SK-N-SH (cell line): ENCODE data around the gene SIAH1. TPM values are rescaled to one million over a fixed set of nuclear protein-coding genes. Genes with fewer than 3 reads are reported as not detected.
"Not testable (repeated sequence)": the region's sequence is repeated elsewhere in the genome, so short reads cannot be mapped to it uniquely, and the experiment has no call there.

Source experiments
- CTCF ChIA-PET: fragments of 300-600, 350-600 bp; formaldehyde crosslinking; extraction: SDS; loops from one replicate; lab custom pipeline; 2021; lab: Yijun Ruan, JAX
- POLR2A ChIA-PET: fragments of 350-600 bp; sonication (Branson Sonifier 250); formaldehyde crosslinking; extraction: SDS; loops from one replicate; lab custom pipeline; 2020; ENCODE audit warnings: antibody characterized with exemption, inconsistent platforms; lab: Yijun Ruan, JAX
- DNase-seq: peaks from one replicate; pipeline ENCODE4 v3.0.0; 2012
- H2AFZ ChIP-seq: fragments of 200-600 bp; sonication (generic); 2 replicates; pipeline ENCODE4 v1.8.1; 2016; ENCODE audit warnings: antibody characterized with exemption, mild to moderate bottlenecking, low read depth
- H3F3A ChIP-seq: fragments of 200-600 bp; sonication (generic); replicated peaks from 2 replicates; pipeline ENCODE3; 2016; ENCODE audit warnings: antibody characterized with exemption, mild to moderate bottlenecking; ENCODE audit not compliant: insufficient read depth
- H3K27ac ChIP-seq, 2 experiments: fragments of 200-500 bp in 1 of 2; fragments of 200-600 bp in 1 of 2; sonication (Bioruptor generic) in 1 of 2; sonication (generic), shearing (Covaris generic) in 1 of 2; 2 replicates each; pipeline versions ENCODE4 v1.5.1 to v1.6.1; 2014 to 2016; ENCODE audit warnings: low read depth in 2 of 2, inconsistent platforms in 1 of 2, low read length in 1 of 2, mild to moderate bottlenecking in 1 of 2, mixed read lengths in 1 of 2
- H3K27me3 ChIP-seq: fragments of 200-600 bp; sonication (generic), shearing (Covaris generic); 2 replicates; pipeline ENCODE4 v1.6.1; 2016; ENCODE audit warnings: mixed run types; ENCODE audit not compliant: insufficient read depth
- H3K36me3 ChIP-seq, 2 experiments: fragments of 200-500 bp in 1 of 2; fragments of 200-600 bp in 1 of 2; sonication (Bioruptor generic) in 1 of 2; sonication (generic) in 1 of 2; replicated peaks in 1 of 2; 2 replicates each; pipeline versions ENCODE3 to v1.5.1; 2014 to 2016; ENCODE audit warnings: low read length in 1 of 2, mild to moderate bottlenecking in 1 of 2; ENCODE audit not compliant: insufficient read depth in 2 of 2, control insufficient read depth in 1 of 2
- H3K4me1 ChIP-seq, 2 experiments: fragments of 200-500 bp in 1 of 2; fragments of 200-600 bp in 1 of 2; sonication (Bioruptor generic) in 1 of 2; sonication (generic), shearing (Covaris generic) in 1 of 2; 2 replicates each; pipeline versions ENCODE4 v1.5.1 to v1.6.1; 2014 to 2016; ENCODE audit warnings: low read depth in 1 of 2, low read length in 1 of 2, mixed run types in 1 of 2; ENCODE audit not compliant: insufficient read depth in 2 of 2, control insufficient read depth in 1 of 2
- H3K4me2 ChIP-seq: fragments of 200-600 bp; sonication (generic), shearing (Covaris generic); 2 replicates; pipeline ENCODE4 v1.6.1; 2017; ENCODE audit warnings: mixed run types
- H3K4me3 ChIP-seq, 2 experiments: fragments of 200-500 bp in 1 of 2; fragments of 200-600 bp in 1 of 2; sonication (Bioruptor generic) in 1 of 2; sonication (generic), shearing (Covaris generic) in 1 of 2; 2 replicates each; pipeline versions ENCODE4 v1.5.1 to v1.8.1; 2014 to 2016; ENCODE audit warnings: low read depth in 2 of 2, inconsistent platforms in 1 of 2, low read length in 1 of 2, mild to moderate bottlenecking in 1 of 2, mixed read lengths in 1 of 2, moderate library complexity in 1 of 2
- H3K79me2 ChIP-seq: fragments of 200-600 bp; sonication (generic); 2 replicates; pipeline ENCODE4 v1.8.1; 2017; ENCODE audit warnings: mild to moderate bottlenecking; ENCODE audit not compliant: insufficient read depth
- H3K9ac ChIP-seq: fragments of 200-600 bp; sonication (generic); 2 replicates; pipeline ENCODE4 v1.6.1; 2017; ENCODE audit warnings: mixed run types
- H3K9me2 ChIP-seq: fragments of 200-600 bp; sonication (generic); 2 replicates; pipeline ENCODE4 v1.6.1; 2017; ENCODE audit warnings: mixed run types
- H3K9me3 ChIP-seq: fragments of 200-600 bp; sonication (generic); 2 replicates; pipeline ENCODE4 v1.6.1; 2017; ENCODE audit warnings: mixed run types, mild to moderate bottlenecking, moderate library complexity
- H4K20me1 ChIP-seq: fragments of 200-600 bp; sonication (generic); 2 replicates; pipeline ENCODE4 v1.6.1; 2017; ENCODE audit warnings: mild to moderate bottlenecking, mixed run types; ENCODE audit not compliant: insufficient read depth
- EP300 ChIP-seq, 2 experiments: IDR thresholded peaks; 2 replicates each; pipeline versions ENCODE4 v1.4.0 to v1.6.1; 2012; ENCODE audit warnings: borderline replicate concordance in 1 of 2, low read depth in 1 of 2, low read length in 1 of 2
- MAX ChIP-seq: IDR thresholded peaks from 2 replicates; pipeline ENCODE4 v1.4.0; 2012; ENCODE audit warnings: low read depth
- MEF2A ChIP-seq: IDR thresholded peaks from 2 replicates; pipeline ENCODE4 v1.4.0; 2012; ENCODE audit warnings: low read depth, borderline replicate concordance
- POLR2AphosphoS5 ChIP-seq: IDR thresholded peaks from 2 replicates; pipeline ENCODE4 v1.6.1; 2012; ENCODE audit warnings: low read depth, low read length
- REST ChIP-seq: IDR thresholded peaks from 2 replicates; pipeline ENCODE4 v1.6.1; 2012; ENCODE audit warnings: mild to moderate bottlenecking, low read depth, low read length, moderate library complexity
- SMC3 ChIP-seq: IDR thresholded peaks from 2 replicates; pipeline ENCODE4 v1.6.1; 2012; ENCODE audit warnings: low read depth, low read length, improper control_type of control experiment
- USF2 ChIP-seq: fragments of 150-350 bp; IDR thresholded peaks from 2 replicates; pipeline ENCODE4 v1.6.1; 2017; ENCODE audit warnings: antibody characterized with exemption, low read length, low read depth, borderline replicate concordance
- WGBS: methylation state at CpG from one replicate; pipeline ENCODE4 v1.1.6; 2017; ENCODE audit warnings: low lambda C conversion rate; 5-methylcytosine and 5-hydroxymethylcytosine counted together
- polyA plus RNA-seq, 3 experiments: library from polyadenylated mRNA; depleted of rRNA; stranded (reverse); fragments of >200 nt; gene quantifications; 2 replicates each; pipeline ENCODE4 v1.2.3, GENCODE V29; 2012

Gene SIAH1
- polyA plus RNA-seq, 1 of the 3 experiments (the other 2 are of a cell fraction): 15.4 TPM

- no peak for TF ChIP-seq SMC3
- Histone ChIP-seq H3F3A (peaks cover 3% of the 10 kb centered on the region), H3K4me2 (no peak overlapping the region), H3K4me1 (peaks cover 0 to 3% of the 10 kb centered on the region in 2 experiments; a peak in 2 of 4 replicates), H3K36me3 (peaks cover 33 to 45% of the 10 kb centered on the region in 2 experiments), H3K4me3 (no peak overlapping the region), H2AFZ (no peak overlapping the region), H3K9me3 (no peaks in the 10 kb centered on the region), H4K20me1 (peaks cover 57% of the 10 kb centered on the region), H3K27me3 (no peaks in the 10 kb centered on the region), H3K27ac (no peak overlapping the region), H3K79me2 (peaks cover 81% of the 10 kb centered on the region), H3K9ac (no peak overlapping the region), H3K9me2 (no peaks in the 10 kb centered on the region)
- WGBS: 93% methylated on average over 4 of the region's 4 CpGs
- POLR2A ChIA-PET: no interaction called here
- DNase-seq: no peak
- CTCF ChIA-PET: interaction anchor here (1.3 to 2.3 kb wide), 4 partner anchors 11 to 273 kb away, joined by 3 to 9 read pairs (median 6); no protein-coding TSS in a partner anchor
Observed at GRCh38 chr16:48356633-48357376, 28.4 kb downstream of the SIAH1 start.

- H3K79me2 ChIP-seq: peaks cover 64% of the 10 kb centered on the region
- 94% methylated on average over 11 of the region's 11 CpGs for WGBS
Observed at GRCh38 chr16:48354877-48355855, 30.0 kb downstream of the SIAH1 start.

GRCh38 chr16:48354385-48354784 lies 30.8 kb downstream of the SIAH1 start:
- H4K20me1 ChIP-seq: peaks cover 33% of the 10 kb centered on the region
- H3K9me3 ChIP-seq, H3K4me3 ChIP-seq, POLR2A ChIA-PET, H3F3A ChIP-seq, H2AFZ ChIP-seq, DNase-seq, H3K4me1 ChIP-seq, H3K27ac ChIP-seq, H3K4me2 ChIP-seq, H3K27me3 ChIP-seq, H3K9ac ChIP-seq, H3K9me2 ChIP-seq: not testable (repeated sequence)
- H3K36me3 ChIP-seq: peaks cover 43 to 51% of the 10 kb centered on the region in 2 experiments
- CTCF ChIA-PET: interaction anchor here (0.6 to 2.3 kb wide), 14 partner anchors 8 to 278 kb away, joined by 3 to 21 read pairs (median 4); no protein-coding TSS in a partner anchor
- 98% methylated on average over 5 of the region's 5 CpGs for WGBS
- H3K79me2 ChIP-seq: peaks cover 56% of the 10 kb centered on the region

More at GRCh38 chr16:48354877-48355855, 30.0 kb downstream of the SIAH1 start:
- H3K27me3 ChIP-seq: no peaks in the 10 kb centered on the region
- no peak overlapping the region for H2AFZ ChIP-seq
- peaks cover 41 to 43% of the 10 kb centered on the region in 2 experiments for H3K36me3 ChIP-seq
- peaks cover 0 to 3% of the 10 kb centered on the region in 2 experiments; a peak in 2 of 4 replicates for H3K4me1 ChIP-seq
- H3K4me3 ChIP-seq: no peak overlapping the region
- CTCF ChIA-PET: interaction anchor here (0.9 to 2.3 kb wide), 13 partner anchors 7 to 275 kb away, joined by 3 to 21 read pairs (median 4); no protein-coding TSS in a partner anchor
- no peaks in the 10 kb centered on the region for H3K9me3 ChIP-seq
- TF ChIP-seq EP300 (IDR thresholded peaks at IDR 0.05; ENCODE audit: borderline replicate concordance in 1 of 2, low read depth in 1 of 2, low read length in 1 of 2) (no peak), POLR2AphosphoS5 (no peak), USF2 (no peak), REST (no peak), MAX (no peak), MEF2A (no peak)
- H3K9ac ChIP-seq: no peak overlapping the region
- H3K9me2 ChIP-seq: no peaks in the 10 kb centered on the region
- H3F3A ChIP-seq: peaks cover 3% of the 10 kb centered on the region
- H3K4me2 ChIP-seq: no peak overlapping the region
- no peak overlapping the region for H3K27ac ChIP-seq
- peaks cover 40% of the 10 kb centered on the region for H4K20me1 ChIP-seq
- POLR2A ChIA-PET: no interaction called here
- no peak for DNase-seq
